Activated CD4-positive, alpha-beta memory T cell treated with anti-CD3 and anti-CD28 coated beads, Interleukin-2, amount 10 ng/mL, durations not matched to agents 7 days and 5 days (primary cell): ENCODE data around the gene DSTN. TPM values are rescaled to one million over a fixed set of nuclear protein-coding genes. Genes with fewer than 3 reads are reported as not detected.

Experiments
- CTCF ChIA-PET: fragments of 350-600 bp; sonication (Branson Sonifier 250); formaldehyde crosslinking; loops from one replicate; lab custom pipeline; 2021; ENCODE audit warnings: antibody characterized with exemption, inconsistent platforms; lab: Charles Lee
- POLR2A ChIA-PET: fragments of 350-600 bp; sonication (Branson Sonifier 250); formaldehyde crosslinking; loops from one replicate; lab custom pipeline; 2021; ENCODE audit warnings: antibody characterized with exemption; lab: Charles Lee
- DNase-seq: peaks from one replicate; pipeline ENCODE4 v3.0.0-alpha.2; 2020
- H3K27ac Mint-ChIP-seq: one replicate; pipeline ENCODE4 v1.8.0; 2021; ENCODE audit warnings: mild to moderate bottlenecking, mixed read lengths
- H3K27me3 Mint-ChIP-seq: one replicate; pipeline ENCODE4 v1.8.0; 2021; ENCODE audit warnings: mixed read lengths
- H3K36me3 Mint-ChIP-seq: one replicate; pipeline ENCODE4 v1.8.0; 2021; ENCODE audit warnings: low read depth, mixed read lengths
- H3K4me1 Mint-ChIP-seq: one replicate; pipeline ENCODE4 v1.8.0; 2021; ENCODE audit warnings: mixed read lengths
- H3K4me3 Mint-ChIP-seq: one replicate; pipeline ENCODE4 v1.8.0; 2021; ENCODE audit warnings: mild to moderate bottlenecking, mixed read lengths
- H3K9me3 Mint-ChIP-seq: one replicate; pipeline ENCODE4 v1.8.0; 2021; ENCODE audit warnings: mixed read lengths
- total RNA-seq, 2 experiments: library from RNA; stranded (reverse); gene quantifications; one replicate each; pipeline ENCODE4 v1.2.3, GENCODE V29; 2021

DSTN gene
- total RNA-seq, 2 experiments from 2014 or later = 104 to 109 TPM

GRCh38 chr20:17587148-17587547 is 17.3 kb downstream of the DSTN start:
- CTCF ChIA-PET = interaction anchor here (0.9 kb wide), 1 partner anchor 23 kb away, joined by 3 read pairs; no protein-coding TSS in a partner anchor
- POLR2A ChIA-PET = interaction anchor here (0.9 to 1.0 kb wide), 2 partner anchors 23 to 82 kb away, joined by 3 read pairs; no protein-coding TSS in a partner anchor

GRCh38 chr20:17587824-17588223 is 17.9 kb downstream of the DSTN start:
- Mint-ChIP-seq H3K9me3 (no peaks in the 10 kb centered on the region), H3K4me3 (no peak overlapping the region), H3K36me3 (peaks cover 13% of the 10 kb centered on the region), H3K4me1 (peaks cover 16% of the 10 kb centered on the region), H3K27me3 (no peaks in the 10 kb centered on the region), H3K27ac (no peak overlapping the region)
- POLR2A ChIA-PET = no interaction called here
- no peak for DNase-seq
- CTCF ChIA-PET = no interaction called here

More at GRCh38 chr20:17587148-17587547, 17.3 kb downstream of the DSTN start:
- H3K9me3 Mint-ChIP-seq = no peaks in the 10 kb centered on the region
- H3K27ac Mint-ChIP-seq = no peak overlapping the region
- H3K27me3 Mint-ChIP-seq = no peaks in the 10 kb centered on the region
- no peak for DNase-seq
- peaks cover 22% of the 10 kb centered on the region for H3K4me1 Mint-ChIP-seq
- peaks cover 10% of the 10 kb centered on the region for H3K36me3 Mint-ChIP-seq
- no peak overlapping the region for H3K4me3 Mint-ChIP-seq

- ChIA-PET CTCF (interaction anchor here (1.0 kb wide), 1 partner anchor 18 kb away, joined by 5 read pairs; no protein-coding TSS in a partner anchor), POLR2A (interaction anchor here (0.8 to 1.4 kb wide), 2 partner anchors 18 to 21 kb away, joined by 3 read pairs; no protein-coding TSS in a partner anchor)
- no peaks in the 10 kb centered on the region for H3K9me3 Mint-ChIP-seq
- DNase-seq = no peak
- no peak overlapping the region for H3K4me3 Mint-ChIP-seq
- no peaks in the 10 kb centered on the region for H3K27me3 Mint-ChIP-seq
- H3K36me3 Mint-ChIP-seq = peaks cover 19% of the 10 kb centered on the region
- H3K27ac Mint-ChIP-seq = no peak overlapping the region
- H3K4me1 Mint-ChIP-seq = peaks cover 13% of the 10 kb centered on the region
Observed at GRCh38 chr20:17589161-17589834, 19.4 kb downstream of the DSTN start.

- H3K27me3 Mint-ChIP-seq = no peaks in the 10 kb centered on the region
- no peak overlapping the region for H3K4me3 Mint-ChIP-seq
- no peaks in the 10 kb centered on the region for H3K9me3 Mint-ChIP-seq
- POLR2A ChIA-PET = interaction anchor here (0.8 to 1.6 kb wide), 3 partner anchors 18 to 20 kb away, joined by 3 to 4 read pairs (median 3); no protein-coding TSS in a partner anchor
- H3K36me3 Mint-ChIP-seq = peaks cover 18% of the 10 kb centered on the region
- DNase-seq = no peak
- H3K4me1 Mint-ChIP-seq = peaks cover 15% of the 10 kb centered on the region
- CTCF ChIA-PET = interaction anchor here (0.8 to 1.2 kb wide), 3 partner anchors 10 to 92 kb away, joined by 3 to 5 read pairs (median 4); no protein-coding TSS in a partner anchor
- H3K27ac Mint-ChIP-seq = no peak overlapping the region
Observed at GRCh38 chr20:17590245-17590644, 20.4 kb downstream of the DSTN start.

GRCh38 chr20:17593902-17594301 is 24.0 kb downstream of the DSTN start:
- no peak for DNase-seq
- ChIA-PET CTCF (interaction anchor here (1.4 kb wide), 1 partner anchor 57 kb away, joined by 3 read pairs; no protein-coding TSS in a partner anchor), POLR2A (interaction anchor here (0.7 to 1.4 kb wide), 3 partner anchors 17 to 21 kb away, joined by 3 to 5 read pairs (median 3); no protein-coding TSS in a partner anchor)
- Mint-ChIP-seq H3K4me1 (peaks cover 14% of the 10 kb centered on the region), H3K9me3 (no peaks in the 10 kb centered on the region), H3K4me3 (no peak overlapping the region), H3K27me3 (no peaks in the 10 kb centered on the region), H3K27ac (no peak overlapping the region), H3K36me3 (peaks cover 28% of the 10 kb centered on the region)

GRCh38 chr20:17594443-17594842 is 24.6 kb downstream of the DSTN start:
- peaks cover 14% of the 10 kb centered on the region for H3K4me1 Mint-ChIP-seq
- H3K27me3 Mint-ChIP-seq = no peaks in the 10 kb centered on the region
- no peak for DNase-seq
- H3K9me3 Mint-ChIP-seq = no peaks in the 10 kb centered on the region
- no peak overlapping the region for H3K27ac Mint-ChIP-seq
- ChIA-PET POLR2A (interaction anchor here (0.7 to 1.4 kb wide), 3 partner anchors 17 to 22 kb away, joined by 3 to 5 read pairs (median 3); no protein-coding TSS in a partner anchor), CTCF (interaction anchor here (0.9 to 1.4 kb wide), 2 partner anchors 58 to 88 kb away, joined by 3 read pairs; partner anchors contain the start of gene RRBP1)
- peaks cover 28% of the 10 kb centered on the region for H3K36me3 Mint-ChIP-seq
- H3K4me3 Mint-ChIP-seq = no peak overlapping the region

- H3K27ac Mint-ChIP-seq = no peak overlapping the region
- CTCF ChIA-PET = no interaction called here
- H3K36me3 Mint-ChIP-seq = peaks cover 31% of the 10 kb centered on the region
- POLR2A ChIA-PET = no interaction called here
- no peak overlapping the region for H3K4me3 Mint-ChIP-seq
- peaks cover 12% of the 10 kb centered on the region for H3K4me1 Mint-ChIP-seq
- DNase-seq = no peak
- no peaks in the 10 kb centered on the region for H3K9me3 Mint-ChIP-seq
- no peaks in the 10 kb centered on the region for H3K27me3 Mint-ChIP-seq
Observed at GRCh38 chr20:17595856-17596255, 26.0 kb downstream of the DSTN start.

GRCh38 chr20:17598013-17598550 is 28.2 kb downstream of the DSTN start:
- H3K27ac Mint-ChIP-seq = no peak overlapping the region
- no peaks in the 10 kb centered on the region for H3K9me3 Mint-ChIP-seq
- H3K4me3 Mint-ChIP-seq = no peak overlapping the region
- H3K4me1 Mint-ChIP-seq = peaks cover 20% of the 10 kb centered on the region
- peaks cover 34% of the 10 kb centered on the region for H3K36me3 Mint-ChIP-seq
- DNase-seq = no peak
- CTCF ChIA-PET = no interaction called here
- no peaks in the 10 kb centered on the region for H3K27me3 Mint-ChIP-seq
- POLR2A ChIA-PET = no interaction called here

GRCh38 chr20:17601957-17602356 is 32.1 kb downstream of the DSTN start:
- CTCF ChIA-PET = interaction anchor here (0.6 to 2.0 kb wide), 3 partner anchors 9 to 153 kb away, joined by 3 to 8 read pairs (median 6); no protein-coding TSS in a partner anchor
- peaks cover 34% of the 10 kb centered on the region for H3K36me3 Mint-ChIP-seq
- H3K27ac Mint-ChIP-seq = no peak overlapping the region
- no peak overlapping the region for H3K4me3 Mint-ChIP-seq
- POLR2A ChIA-PET = interaction anchor here (3.5 kb wide), 1 partner anchor 9 kb away, joined by 11 read pairs; no protein-coding TSS in a partner anchor
- no peak for DNase-seq
- no peaks in the 10 kb centered on the region for H3K27me3 Mint-ChIP-seq
- H3K4me1 Mint-ChIP-seq = peaks cover 13% of the 10 kb centered on the region
- no peaks in the 10 kb centered on the region for H3K9me3 Mint-ChIP-seq

- no peak for DNase-seq
- Mint-ChIP-seq H3K9me3 (no peaks in the 10 kb centered on the region), H3K27ac (no peak overlapping the region), H3K4me1 (peaks cover 13% of the 10 kb centered on the region), H3K36me3 (peaks cover 35% of the 10 kb centered on the region), H3K4me3 (no peak overlapping the region), H3K27me3 (no peaks in the 10 kb centered on the region)
- ChIA-PET CTCF (interaction anchor here (0.6 to 2.0 kb wide), 3 partner anchors 8 to 154 kb away, joined by 3 to 8 read pairs (median 6); no protein-coding TSS in a partner anchor), POLR2A (interaction anchor here (3.5 kb wide), 1 partner anchor 8 kb away, joined by 11 read pairs; no protein-coding TSS in a partner anchor)
Observed at GRCh38 chr20:17602493-17602892, 32.6 kb downstream of the DSTN start.

GRCh38 chr20:17605131-17605660 is 35.3 kb downstream of the DSTN start:
- Mint-ChIP-seq H3K36me3 (peaks cover 49% of the 10 kb centered on the region), H3K27me3 (no peaks in the 10 kb centered on the region), H3K27ac (no peak overlapping the region), H3K4me3 (no peak overlapping the region), H3K9me3 (no peaks in the 10 kb centered on the region), H3K4me1 (peaks cover 30% of the 10 kb centered on the region)
- CTCF ChIA-PET = interaction anchor here (0.8 to 3.7 kb wide), 5 partner anchors 13 to 91 kb away, joined by 3 to 18 read pairs (median 3); partner anchors contain the start of gene DSTN
- DNase-seq = no peak
- POLR2A ChIA-PET = interaction anchor here (0.9 kb wide), 1 partner anchor 25 kb away, joined by 4 read pairs; no protein-coding TSS in a partner anchor

- Mint-ChIP-seq H3K27ac (no peak overlapping the region), H3K27me3 (no peaks in the 10 kb centered on the region), H3K4me3 (no peak overlapping the region), H3K9me3 (no peaks in the 10 kb centered on the region), H3K4me1 (peaks cover 35% of the 10 kb centered on the region), H3K36me3 (peaks cover 44% of the 10 kb centered on the region)
- ChIA-PET POLR2A (interaction anchor here (0.9 kb wide), 1 partner anchor 25 kb away, joined by 4 read pairs; no protein-coding TSS in a partner anchor), CTCF (interaction anchor here (0.8 to 3.7 kb wide), 4 partner anchors 12 to 56 kb away, joined by 3 to 18 read pairs (median 4); partner anchors contain the start of gene DSTN)
- DNase-seq = no peak
Observed at GRCh38 chr20:17606001-17606400, 36.1 kb downstream of the DSTN start.
